ENCODE measurements around the gene GIMAP4. TPM values are rescaled to one million over a fixed set of nuclear protein-coding genes. Genes with fewer than 3 reads are reported as not detected.

GIMAP4 gene
- total RNA-seq, 1 donor from 2014 or later, result 0.13 TPM

DNA sequence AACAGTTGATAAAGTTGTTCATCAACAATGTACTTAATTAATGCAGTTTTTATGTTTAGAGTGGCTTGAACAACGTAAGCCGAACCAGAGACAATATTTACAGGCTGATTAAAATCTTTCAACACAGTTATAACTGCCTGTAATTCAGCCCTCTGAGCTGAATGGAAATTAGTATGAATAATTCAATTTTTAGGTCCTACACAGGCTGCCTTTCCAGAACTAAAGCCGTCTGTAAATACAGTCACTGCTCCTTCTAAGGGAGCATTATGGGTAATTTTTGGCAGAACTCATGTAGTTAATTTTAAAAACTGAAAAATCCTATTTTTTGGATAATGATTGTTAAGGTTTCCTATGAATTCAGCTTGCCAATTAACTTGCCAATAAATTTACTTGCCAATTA, 2.6 kb upstream of the GIMAP4 start:
- DNase-seq (ENCODE audit: low read depth), result no peak
- no peak overlapping the region for H3K4me3 ChIP-seq (ENCODE audit: low read depth, low read length)
- no peaks in the 10 kb centered on the region for H3K27me3 ChIP-seq (ENCODE audit: control insufficient read depth, insufficient read depth, low read length)
- H3K36me3 ChIP-seq (ENCODE audit: control insufficient read depth, insufficient read depth, low read length), result no peaks in the 10 kb centered on the region
- TF ChIP-seq, protein P1, sequence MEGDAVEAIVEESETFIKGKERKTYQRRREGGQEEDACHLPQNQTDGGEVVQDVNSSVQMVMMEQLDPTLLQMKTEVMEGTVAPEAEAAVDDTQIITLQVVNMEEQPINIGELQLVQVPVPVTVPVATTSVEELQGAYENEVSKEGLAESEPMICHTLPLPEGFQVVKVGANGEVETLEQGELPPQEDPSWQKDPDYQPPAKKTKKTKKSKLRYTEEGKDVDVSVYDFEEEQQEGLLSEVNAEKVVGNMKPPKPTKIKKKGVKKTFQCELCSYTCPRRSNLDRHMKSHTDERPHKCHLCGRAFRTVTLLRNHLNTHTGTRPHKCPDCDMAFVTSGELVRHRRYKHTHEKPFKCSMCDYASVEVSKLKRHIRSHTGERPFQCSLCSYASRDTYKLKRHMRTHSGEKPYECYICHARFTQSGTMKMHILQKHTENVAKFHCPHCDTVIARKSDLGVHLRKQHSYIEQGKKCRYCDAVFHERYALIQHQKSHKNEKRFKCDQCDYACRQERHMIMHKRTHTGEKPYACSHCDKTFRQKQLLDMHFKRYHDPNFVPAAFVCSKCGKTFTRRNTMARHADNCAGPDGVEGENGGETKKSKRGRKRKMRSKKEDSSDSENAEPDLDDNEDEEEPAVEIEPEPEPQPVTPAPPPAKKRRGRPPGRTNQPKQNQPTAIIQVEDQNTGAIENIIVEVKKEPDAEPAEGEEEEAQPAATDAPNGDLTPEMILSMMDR (IDR thresholded peaks at IDR 0.05; ENCODE audit: insufficient read depth, low read length, poor library complexity, severe bottlenecking), result no peak

DNA sequence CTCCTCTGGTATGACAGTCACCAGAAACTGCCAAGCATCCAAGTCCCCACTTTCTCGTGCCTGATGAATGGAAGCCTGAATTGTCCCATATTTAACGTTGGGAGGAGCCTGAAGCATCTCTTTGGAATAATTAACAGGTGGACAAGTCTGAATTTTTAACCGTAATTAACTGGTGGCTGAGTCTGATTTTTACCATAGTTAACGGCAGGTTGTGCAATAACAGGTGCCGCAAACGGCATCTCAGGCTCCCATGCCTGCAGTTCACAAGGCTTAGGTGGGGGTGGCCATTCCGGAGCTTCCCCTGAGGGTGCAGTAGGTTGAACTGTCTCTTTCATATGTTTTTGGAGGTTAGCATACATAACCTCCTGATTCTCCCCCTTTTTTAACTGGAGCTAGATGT, 2.0 kb upstream of the GIMAP4 start:
- H3K27me3 ChIP-seq (ENCODE audit: control insufficient read depth, insufficient read depth, low read length), result no peaks in the 10 kb centered on the region
- no peak overlapping the region for H3K4me3 ChIP-seq (ENCODE audit: low read depth, low read length)
- TF ChIP-seq, protein P1 (IDR thresholded peaks at IDR 0.05; ENCODE audit: insufficient read depth, low read length, poor library complexity, severe bottlenecking), result no peak
- DNase-seq (ENCODE audit: low read depth), result no peak
- no peaks in the 10 kb centered on the region for H3K36me3 ChIP-seq (ENCODE audit: control insufficient read depth, insufficient read depth, low read length)

DNA sequence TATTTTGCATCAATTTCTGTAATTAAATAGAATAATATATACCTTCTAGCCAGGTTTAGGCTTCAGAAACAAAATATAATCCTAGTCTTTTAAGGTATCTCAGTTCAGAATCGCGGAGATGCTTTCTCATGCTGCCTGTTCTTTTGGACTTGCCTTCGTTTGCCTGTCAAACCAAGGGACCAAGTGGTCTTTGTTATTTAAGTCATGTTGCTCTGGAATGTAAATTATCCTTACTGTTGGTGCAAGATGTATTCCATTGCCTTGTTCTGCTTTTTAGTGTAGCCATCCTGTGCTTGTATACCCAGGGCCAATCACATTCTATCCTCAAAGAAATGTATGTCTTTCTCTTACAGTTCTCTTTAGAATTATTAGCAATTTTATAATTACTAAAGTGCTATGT, 1.1 kb upstream of the GIMAP4 start:
- no peak for DNase-seq (ENCODE audit: low read depth)
- TF ChIP-seq, protein P1 (IDR thresholded peaks at IDR 0.05; ENCODE audit: insufficient read depth, low read length, poor library complexity, severe bottlenecking), result no peak

DNA sequence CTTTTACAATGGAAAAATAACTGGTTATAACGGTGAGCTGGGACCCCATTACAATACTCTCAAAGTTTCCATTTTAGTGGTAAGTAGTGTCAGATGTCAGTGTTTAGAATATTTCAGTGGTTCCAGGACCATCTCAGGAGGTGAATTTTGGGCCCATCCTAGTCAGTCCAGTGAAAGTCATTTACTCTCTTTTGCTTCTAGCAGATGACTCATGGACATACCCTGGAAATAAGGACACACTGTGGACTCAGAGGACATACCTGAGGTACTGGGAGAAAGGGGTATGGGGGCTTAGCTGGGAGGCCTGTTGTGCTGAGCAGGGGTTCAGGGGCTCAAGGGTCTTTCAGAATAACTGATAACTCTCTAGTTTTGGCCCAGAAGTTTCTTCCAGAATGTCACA, 618 bp upstream of the GIMAP4 start:
- TF ChIP-seq, protein P1 (IDR thresholded peaks at IDR 0.05; ENCODE audit: insufficient read depth, low read length, poor library complexity, severe bottlenecking), result no peak
- Histone ChIP-seq H3K36me3 (ENCODE audit: control insufficient read depth, insufficient read depth, low read length) (no peaks in the 10 kb centered on the region), H3K27me3 (ENCODE audit: control insufficient read depth, insufficient read depth, low read length) (no peaks in the 10 kb centered on the region), H3K4me3 (ENCODE audit: low read depth, low read length) (no peak overlapping the region)
- DNase-seq (ENCODE audit: low read depth), result no peak

More for the DNA sequence above, 1.1 kb upstream of the GIMAP4 start:
- no peaks in the 10 kb centered on the region for H3K36me3 ChIP-seq (ENCODE audit: control insufficient read depth, insufficient read depth, low read length)
- no peak overlapping the region for H3K4me3 ChIP-seq (ENCODE audit: low read depth, low read length)
- H3K27me3 ChIP-seq (ENCODE audit: control insufficient read depth, insufficient read depth, low read length), result no peaks in the 10 kb centered on the region

DNA sequence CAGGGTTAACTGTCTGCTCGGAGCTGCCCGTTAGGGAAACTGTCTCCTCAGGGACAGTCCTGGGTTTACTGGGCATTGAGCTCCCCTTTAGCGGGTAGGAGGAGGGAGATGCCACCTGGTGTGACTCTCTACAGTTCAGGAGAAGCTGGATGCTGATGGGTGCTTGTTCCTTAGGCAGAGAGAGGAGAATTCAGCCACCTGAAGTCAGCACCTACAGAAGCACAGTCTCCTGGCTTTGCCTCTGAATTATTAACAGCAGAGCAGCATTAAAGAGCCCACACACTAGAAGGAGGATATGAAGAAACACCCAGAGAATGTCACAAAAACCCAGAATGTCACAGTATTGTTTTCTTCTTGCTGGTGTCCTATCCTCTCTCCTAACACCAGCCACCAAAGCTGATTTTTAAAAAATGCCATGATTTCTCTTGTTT, 696 bp downstream of the GIMAP4 start:
- no peak overlapping the region for H3K4me3 ChIP-seq (ENCODE audit: low read depth, low read length)
- TF ChIP-seq, protein P1 (IDR thresholded peaks at IDR 0.05; ENCODE audit: insufficient read depth, low read length, poor library complexity, severe bottlenecking), result no peak
- no peak for DNase-seq (ENCODE audit: low read depth)
- no peaks in the 10 kb centered on the region for H3K36me3 ChIP-seq (ENCODE audit: control insufficient read depth, insufficient read depth, low read length)
- H3K27me3 ChIP-seq (ENCODE audit: control insufficient read depth, insufficient read depth, low read length), result no peaks in the 10 kb centered on the region

DNA sequence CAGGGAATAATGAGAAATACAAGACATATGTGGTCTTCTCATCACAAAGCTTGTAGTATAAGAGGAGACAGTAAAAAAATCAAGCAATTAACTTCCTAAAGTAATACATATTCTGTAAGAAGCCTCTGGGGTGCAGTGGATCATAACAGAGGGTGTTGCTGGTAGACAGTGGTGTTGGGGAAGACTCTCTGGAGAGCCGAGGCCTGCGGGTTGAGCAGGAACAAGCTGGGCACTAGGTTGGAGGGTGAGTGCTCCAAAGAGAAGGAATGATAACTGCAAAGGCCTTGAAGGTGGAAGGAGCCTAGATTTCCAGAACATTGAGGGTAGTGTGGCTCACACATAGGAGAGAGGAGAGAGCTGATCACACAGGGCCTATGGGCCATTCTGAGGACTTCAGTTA, 1.5 kb downstream of the GIMAP4 start:
- TF ChIP-seq, protein P1 (IDR thresholded peaks at IDR 0.05; ENCODE audit: insufficient read depth, low read length, poor library complexity, severe bottlenecking), result no peak
- H3K4me3 ChIP-seq (ENCODE audit: low read depth, low read length), result no peak overlapping the region

More for the DNA sequence above, 1.5 kb downstream of the GIMAP4 start:
- Histone ChIP-seq H3K27me3 (ENCODE audit: control insufficient read depth, insufficient read depth, low read length) (no peaks in the 10 kb centered on the region), H3K36me3 (ENCODE audit: control insufficient read depth, insufficient read depth, low read length) (no peaks in the 10 kb centered on the region)
- no peak for DNase-seq (ENCODE audit: low read depth)

Measured in kidney epithelial cell (primary cell).